Measurements from ENCODE around the gene CD109.
"Not testable (repeated sequence)": the region's sequence is repeated elsewhere in the genome, so short reads cannot be mapped to it uniquely, and the experiment has no call there.

The CD109 gene

GRCh38 chr6:73802366-73802765 is 106.4 kb downstream of the CD109 start:
- no peak for DNase-seq
- no peaks in the 10 kb centered on the region for H3K36me3 ChIP-seq (ENCODE audit: control insufficient read depth, insufficient read depth, low read length)
- no peak overlapping the region for H3K27ac ChIP-seq (ENCODE audit: insufficient read depth, low read length, poor library complexity, severe bottlenecking)
- H3K4me1 ChIP-seq (ENCODE audit: control insufficient read depth, insufficient read depth, low read length, poor library complexity, severe bottlenecking) = no peaks in the 10 kb centered on the region
- H3K9me3 ChIP-seq (ENCODE audit: control insufficient read depth, low read length) = no peaks in the 10 kb centered on the region
- H3K27me3 ChIP-seq (replicated peaks; ENCODE audit: control insufficient read depth, insufficient read depth, low read length, poor library complexity, severe bottlenecking) = no peaks in the 10 kb centered on the region
- H3K4me3 ChIP-seq (ENCODE audit: insufficient read depth, low read depth, low read length, poor library complexity, severe bottlenecking) = no peak overlapping the region

DNA sequence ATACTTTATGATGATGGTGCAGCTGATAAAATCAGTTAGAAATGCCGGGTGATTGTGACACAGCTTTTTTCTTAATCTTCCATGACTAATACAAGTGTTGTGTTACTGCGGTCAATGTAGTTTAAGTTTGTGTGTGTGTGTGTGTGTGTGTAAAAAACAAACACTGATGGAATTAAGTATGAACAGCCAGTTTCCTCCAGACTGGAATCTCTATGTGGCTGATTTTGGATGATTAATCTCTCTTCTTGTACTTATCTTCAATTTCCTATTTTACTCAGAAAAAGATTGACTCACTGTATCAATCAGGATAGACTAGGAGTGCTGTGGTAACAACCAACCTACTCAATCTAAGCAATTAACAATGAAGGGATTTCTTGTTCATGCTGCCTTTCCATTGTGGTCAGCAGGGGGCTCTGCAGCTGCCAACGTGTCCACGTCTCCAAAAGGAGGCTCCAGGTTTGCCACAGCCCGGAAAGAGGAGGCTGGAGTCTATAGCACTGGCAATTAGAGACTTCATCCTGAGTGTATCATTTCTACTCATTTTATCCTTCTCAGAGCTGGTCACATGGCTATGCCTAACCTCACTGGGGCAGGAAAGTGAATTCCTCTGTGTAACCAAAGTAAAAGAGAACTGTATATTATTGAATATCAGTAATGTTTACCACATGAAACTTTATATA is 107.7 kb downstream of the CD109 start:
- Histone ChIP-seq H3K4me1 (ENCODE audit: control insufficient read depth, insufficient read depth, low read length, poor library complexity, severe bottlenecking) (no peaks in the 10 kb centered on the region), H3K4me3 (ENCODE audit: insufficient read depth, low read depth, low read length, poor library complexity, severe bottlenecking) (no peak overlapping the region), H3K27me3 (replicated peaks; ENCODE audit: control insufficient read depth, insufficient read depth, low read length, poor library complexity, severe bottlenecking) (no peaks in the 10 kb centered on the region), H3K27ac (ENCODE audit: insufficient read depth, low read length, poor library complexity, severe bottlenecking) (no peak overlapping the region), H3K9me3 (ENCODE audit: control insufficient read depth, low read length) (no peaks in the 10 kb centered on the region), H3K36me3 (ENCODE audit: control insufficient read depth, insufficient read depth, low read length) (no peaks in the 10 kb centered on the region)
- DNase-seq = no peak

- not testable (repeated sequence) for H3K9me3 ChIP-seq (ENCODE audit: control insufficient read depth, low read length); H3K4me1 ChIP-seq (ENCODE audit: control insufficient read depth, insufficient read depth, low read length, poor library complexity, severe bottlenecking); H3K27me3 ChIP-seq (replicated peaks; ENCODE audit: control insufficient read depth, insufficient read depth, low read length, poor library complexity, severe bottlenecking); H3K4me3 ChIP-seq (ENCODE audit: insufficient read depth, low read depth, low read length, poor library complexity, severe bottlenecking); H3K27ac ChIP-seq (ENCODE audit: insufficient read depth, low read length, poor library complexity, severe bottlenecking); DNase-seq; H3K36me3 ChIP-seq (ENCODE audit: control insufficient read depth, insufficient read depth, low read length)
Measured at GRCh38 chr6:73805221-73805620, 109.2 kb downstream of the CD109 start.

DNA sequence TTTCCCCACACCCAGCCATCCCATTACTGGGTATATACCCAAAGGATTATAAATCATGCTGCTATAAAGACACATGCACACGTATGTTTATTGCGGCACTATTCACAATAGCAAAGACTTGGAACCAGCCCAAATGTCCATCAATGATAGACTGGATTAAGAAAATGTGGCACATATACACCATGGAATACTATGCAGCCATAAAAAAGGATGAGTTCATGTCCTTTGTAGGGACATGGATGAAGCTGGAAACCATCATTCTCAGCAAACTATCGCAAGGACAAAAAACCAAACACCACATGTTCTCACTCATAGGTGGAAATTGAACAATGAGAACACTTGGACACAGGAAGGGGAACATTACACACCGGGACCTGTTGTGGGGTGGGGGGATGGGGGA is 110.0 kb downstream of the CD109 start:
- H3K27ac ChIP-seq (ENCODE audit: insufficient read depth, low read length, poor library complexity, severe bottlenecking); H3K4me1 ChIP-seq (ENCODE audit: control insufficient read depth, insufficient read depth, low read length, poor library complexity, severe bottlenecking); DNase-seq; H3K27me3 ChIP-seq (replicated peaks; ENCODE audit: control insufficient read depth, insufficient read depth, low read length, poor library complexity, severe bottlenecking); H3K9me3 ChIP-seq (ENCODE audit: control insufficient read depth, low read length); H3K36me3 ChIP-seq (ENCODE audit: control insufficient read depth, insufficient read depth, low read length); H3K4me3 ChIP-seq (ENCODE audit: insufficient read depth, low read depth, low read length, poor library complexity, severe bottlenecking): not testable (repeated sequence)

GRCh38 chr6:73811706-73812105 is 115.7 kb downstream of the CD109 start:
- Histone ChIP-seq H3K36me3 (ENCODE audit: control insufficient read depth, insufficient read depth, low read length) (no peaks in the 10 kb centered on the region), H3K4me1 (ENCODE audit: control insufficient read depth, insufficient read depth, low read length, poor library complexity, severe bottlenecking) (no peaks in the 10 kb centered on the region), H3K9me3 (ENCODE audit: control insufficient read depth, low read length) (no peaks in the 10 kb centered on the region), H3K27me3 (replicated peaks; ENCODE audit: control insufficient read depth, insufficient read depth, low read length, poor library complexity, severe bottlenecking) (no peaks in the 10 kb centered on the region), H3K4me3 (ENCODE audit: insufficient read depth, low read depth, low read length, poor library complexity, severe bottlenecking) (no peak overlapping the region), H3K27ac (ENCODE audit: insufficient read depth, low read length, poor library complexity, severe bottlenecking) (no peak overlapping the region)
- DNase-seq = no peak

DNA sequence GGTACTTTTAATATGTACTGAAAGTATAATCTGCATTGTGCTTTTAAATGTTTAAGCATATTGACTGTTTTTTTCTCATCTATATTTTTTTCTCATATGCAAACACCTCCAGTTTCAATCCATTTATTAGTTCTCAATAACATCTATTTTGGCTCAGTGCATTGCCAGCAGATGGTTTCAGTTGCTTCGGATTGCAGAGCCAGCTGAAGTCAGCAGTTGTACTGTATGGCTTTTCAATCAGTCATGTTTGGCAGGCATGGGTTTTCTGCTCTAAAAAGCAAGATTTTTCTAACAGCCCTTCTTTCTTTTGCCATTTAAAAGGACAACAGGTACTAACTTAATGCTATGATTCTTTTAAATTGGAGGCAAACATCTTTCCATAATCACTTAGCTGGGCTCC is 121.2 kb downstream of the CD109 start:
- Histone ChIP-seq H3K36me3 (ENCODE audit: control insufficient read depth, insufficient read depth, low read length) (no peaks in the 10 kb centered on the region), H3K27ac (ENCODE audit: insufficient read depth, low read length, poor library complexity, severe bottlenecking) (no peak overlapping the region), H3K4me1 (ENCODE audit: control insufficient read depth, insufficient read depth, low read length, poor library complexity, severe bottlenecking) (no peaks in the 10 kb centered on the region), H3K27me3 (replicated peaks; ENCODE audit: control insufficient read depth, insufficient read depth, low read length, poor library complexity, severe bottlenecking) (no peaks in the 10 kb centered on the region), H3K4me3 (ENCODE audit: insufficient read depth, low read depth, low read length, poor library complexity, severe bottlenecking) (no peak overlapping the region), H3K9me3 (ENCODE audit: control insufficient read depth, low read length) (no peaks in the 10 kb centered on the region)
- DNase-seq = no peak

DNA sequence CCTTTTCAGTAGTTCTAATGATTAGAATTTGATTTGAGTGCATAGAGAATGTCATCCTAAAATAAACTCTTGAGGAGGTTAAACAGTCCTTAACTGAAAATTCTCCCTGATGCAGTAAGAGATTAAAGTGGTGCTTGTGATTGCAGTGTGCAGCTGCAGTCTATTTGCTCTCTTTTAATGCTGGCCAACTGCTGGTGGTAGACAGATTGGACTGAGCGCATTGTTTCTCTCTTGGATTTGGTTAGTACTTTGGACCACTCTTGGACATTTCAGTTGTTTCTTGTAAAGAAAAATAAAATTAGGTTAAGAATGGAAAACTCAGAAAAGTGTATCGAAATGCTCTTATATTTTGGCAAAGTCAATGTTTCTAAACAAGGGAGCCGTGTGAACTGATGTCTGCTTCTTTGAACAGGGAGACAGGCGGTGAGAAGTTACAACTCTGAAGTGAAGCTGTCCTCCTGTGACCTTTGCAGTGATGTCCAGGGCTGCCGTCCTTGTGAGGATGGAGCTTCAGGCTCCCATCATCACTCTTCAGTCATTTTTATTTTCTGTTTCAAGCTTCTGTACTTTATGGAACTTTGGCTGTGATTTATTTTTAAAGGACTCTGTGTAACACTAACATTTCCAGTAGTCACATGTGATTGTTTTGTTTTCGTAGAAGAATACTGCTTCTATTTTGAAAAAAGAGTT is 127.2 kb downstream of the CD109 start:
- Histone ChIP-seq H3K27me3 (replicated peaks; ENCODE audit: control insufficient read depth, insufficient read depth, low read length, poor library complexity, severe bottlenecking) (no peaks in the 10 kb centered on the region), H3K27ac (ENCODE audit: insufficient read depth, low read length, poor library complexity, severe bottlenecking) (no peak overlapping the region), H3K4me3 (ENCODE audit: insufficient read depth, low read depth, low read length, poor library complexity, severe bottlenecking) (no peak overlapping the region), H3K9me3 (ENCODE audit: control insufficient read depth, low read length) (no peaks in the 10 kb centered on the region), H3K4me1 (ENCODE audit: control insufficient read depth, insufficient read depth, low read length, poor library complexity, severe bottlenecking) (no peaks in the 10 kb centered on the region), H3K36me3 (ENCODE audit: control insufficient read depth, insufficient read depth, low read length) (no peaks in the 10 kb centered on the region)
- DNase-seq = no peak

- Histone ChIP-seq H3K27me3 (replicated peaks; ENCODE audit: control insufficient read depth, insufficient read depth, low read length, poor library complexity, severe bottlenecking) (no peaks in the 10 kb centered on the region), H3K9me3 (ENCODE audit: control insufficient read depth, low read length) (no peaks in the 10 kb centered on the region), H3K4me1 (ENCODE audit: control insufficient read depth, insufficient read depth, low read length, poor library complexity, severe bottlenecking) (no peaks in the 10 kb centered on the region), H3K36me3 (ENCODE audit: control insufficient read depth, insufficient read depth, low read length) (no peaks in the 10 kb centered on the region), H3K4me3 (ENCODE audit: insufficient read depth, low read depth, low read length, poor library complexity, severe bottlenecking) (no peak overlapping the region), H3K27ac (ENCODE audit: insufficient read depth, low read length, poor library complexity, severe bottlenecking) (no peak overlapping the region)
- DNase-seq = no peak
Measured at GRCh38 chr6:73823832-73824231, 127.8 kb downstream of the CD109 start.

GRCh38 chr6:73826571-73826970 is 130.6 kb downstream of the CD109 start:
- H3K36me3 ChIP-seq (ENCODE audit: control insufficient read depth, insufficient read depth, low read length) = no peaks in the 10 kb centered on the region
- no peak overlapping the region for H3K4me3 ChIP-seq (ENCODE audit: insufficient read depth, low read depth, low read length, poor library complexity, severe bottlenecking)
- H3K27ac ChIP-seq (ENCODE audit: insufficient read depth, low read length, poor library complexity, severe bottlenecking) = no peak overlapping the region
- no peaks in the 10 kb centered on the region for H3K9me3 ChIP-seq (ENCODE audit: control insufficient read depth, low read length)
- DNase-seq = no peak
- no peaks in the 10 kb centered on the region for H3K4me1 ChIP-seq (ENCODE audit: control insufficient read depth, insufficient read depth, low read length, poor library complexity, severe bottlenecking)
- no peaks in the 10 kb centered on the region for H3K27me3 ChIP-seq (replicated peaks; ENCODE audit: control insufficient read depth, insufficient read depth, low read length, poor library complexity, severe bottlenecking)

DNA sequence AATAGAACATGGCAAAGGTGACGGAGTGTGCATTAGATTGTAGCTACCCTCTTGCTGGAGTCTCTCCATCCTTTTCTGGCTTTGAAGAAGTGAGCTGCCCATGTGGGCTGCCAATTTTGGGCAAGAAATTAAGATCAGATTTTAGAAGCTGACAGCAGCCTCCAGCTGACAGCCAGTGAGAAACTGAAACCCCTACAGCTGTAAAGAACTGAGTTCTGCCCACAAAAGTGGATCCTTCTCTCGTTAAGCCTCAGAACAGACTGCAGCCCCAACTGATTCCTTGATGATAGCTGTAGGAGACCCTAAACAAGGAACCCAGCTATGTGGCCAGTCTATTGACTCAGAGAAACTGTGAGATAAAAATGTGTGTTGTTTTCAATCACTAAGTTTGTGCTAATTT is 134.1 kb downstream of the CD109 start:
- no peaks in the 10 kb centered on the region for H3K9me3 ChIP-seq (ENCODE audit: control insufficient read depth, low read length)
- H3K27ac ChIP-seq (ENCODE audit: insufficient read depth, low read length, poor library complexity, severe bottlenecking) = no peak overlapping the region
- no peaks in the 10 kb centered on the region for H3K27me3 ChIP-seq (replicated peaks; ENCODE audit: control insufficient read depth, insufficient read depth, low read length, poor library complexity, severe bottlenecking)
- no peak overlapping the region for H3K4me3 ChIP-seq (ENCODE audit: insufficient read depth, low read depth, low read length, poor library complexity, severe bottlenecking)
- H3K4me1 ChIP-seq (ENCODE audit: control insufficient read depth, insufficient read depth, low read length, poor library complexity, severe bottlenecking) = no peaks in the 10 kb centered on the region
- DNase-seq = no peak
- no peaks in the 10 kb centered on the region for H3K36me3 ChIP-seq (ENCODE audit: control insufficient read depth, insufficient read depth, low read length)
